ENCODE measurements around the gene ERRFI1.

Gene ERRFI1

GRCh38 chr1:8028571-8028910, 2.4 kb upstream of the ERRFI1 start:
- H3K4me3 ChIP-seq (replicated peaks in 1 of 2; ENCODE audit: low read depth in 2 of 2, low read length in 2 of 2) = no peak overlapping the region
- DNase-seq (ENCODE audit: low read depth in 2 of 2) = no peak
- TF ChIP-seq CTCF (IDR thresholded peaks at IDR 0.05; ENCODE audit: low read depth, low read length) = no peak

DNA sequence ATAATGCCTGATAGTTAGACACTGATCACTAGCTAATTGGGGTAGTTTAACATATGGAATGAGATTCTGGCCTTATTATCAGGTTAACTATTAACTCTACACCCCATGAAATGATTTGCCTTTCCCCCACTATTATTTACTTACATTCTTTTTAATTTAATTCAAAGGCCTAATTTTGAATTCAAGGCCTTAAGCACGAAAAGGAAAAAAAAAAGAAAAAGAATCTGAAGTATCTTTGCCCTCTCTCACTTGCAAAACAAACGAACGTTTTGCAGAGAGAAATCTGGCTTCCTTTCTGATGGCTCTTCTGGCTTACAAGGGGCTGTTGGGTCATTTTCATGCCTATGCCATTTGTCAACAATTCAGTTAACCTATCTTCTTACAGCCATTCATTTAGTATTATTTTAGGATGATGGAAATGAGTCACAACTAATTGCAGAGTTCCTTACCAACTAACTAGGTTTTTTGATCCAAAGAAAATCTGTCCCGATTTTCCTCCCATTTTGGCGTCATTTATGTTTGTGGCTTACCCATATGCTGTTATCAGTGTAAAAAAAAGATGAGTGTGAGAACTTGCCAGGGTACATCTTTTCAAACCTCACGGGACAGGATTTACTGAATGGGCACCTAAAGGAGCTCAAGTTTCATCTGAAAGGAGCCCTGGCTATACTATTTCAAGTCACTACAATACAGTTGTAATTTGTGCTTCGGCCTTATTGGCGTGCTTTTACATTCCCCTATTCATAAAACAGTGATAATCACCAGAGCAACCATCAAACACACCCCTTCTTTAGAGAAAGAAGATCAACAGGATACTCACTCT, 1.9 kb upstream of the ERRFI1 start:
- peak; percentile 91 to 92 for DNase-seq (ENCODE audit: low read depth in 2 of 2)
- peak overlapping the region in 1 of 2 donors; percentile 84 for H3K4me3 ChIP-seq (replicated peaks in 1 of 2; ENCODE audit: low read depth in 2 of 2, low read length in 2 of 2)
- no peak for TF ChIP-seq CTCF (IDR thresholded peaks at IDR 0.05; ENCODE audit: low read depth, low read length)

- H3K4me3 ChIP-seq (replicated peaks in 1 of 2; ENCODE audit: low read depth in 2 of 2, low read length in 2 of 2) = peak overlapping the region; percentile 58 to 84
- DNase-seq (ENCODE audit: low read depth in 2 of 2) = peak; percentile 67 to 77
- TF ChIP-seq CTCF (IDR thresholded peaks at IDR 0.05; ENCODE audit: low read depth, low read length) = no peak
Measured at GRCh38 chr1:8026976-8027747, 1.1 kb upstream of the ERRFI1 start.

DNA sequence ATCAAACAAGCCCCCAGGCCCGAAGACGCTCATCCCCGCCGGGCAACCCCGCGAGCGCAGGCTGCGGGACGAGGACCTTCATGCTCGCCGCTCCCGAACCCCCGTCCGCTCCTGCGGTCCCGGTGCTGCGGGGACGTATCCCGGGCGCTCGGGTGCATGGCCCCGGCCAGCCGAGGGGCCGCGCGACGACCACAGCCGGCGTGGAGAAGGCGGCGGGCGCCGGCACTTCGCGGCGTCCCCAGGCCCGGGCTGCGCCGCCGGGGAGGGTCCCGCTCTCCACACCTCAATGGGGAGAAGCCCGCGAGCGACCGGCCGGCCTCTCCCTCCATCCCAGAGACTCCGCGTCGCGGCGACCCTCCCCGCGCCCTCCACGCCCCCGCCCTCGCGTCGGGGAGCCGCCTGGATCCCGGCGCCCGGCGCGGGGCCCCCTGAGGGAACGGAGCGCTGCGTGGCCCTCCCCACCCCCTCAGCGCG, 401 bp downstream of the ERRFI1 start:
- H3K4me3 ChIP-seq (replicated peaks in 1 of 2; ENCODE audit: low read depth in 2 of 2, low read length in 2 of 2) = peak overlapping the region; percentile 65 to 84
- DNase-seq (ENCODE audit: low read depth in 2 of 2) = peak in 1 of 2 donors; percentile 47
- TF ChIP-seq CTCF (IDR thresholded peaks at IDR 0.05; ENCODE audit: low read depth, low read length) = no peak

DNA sequence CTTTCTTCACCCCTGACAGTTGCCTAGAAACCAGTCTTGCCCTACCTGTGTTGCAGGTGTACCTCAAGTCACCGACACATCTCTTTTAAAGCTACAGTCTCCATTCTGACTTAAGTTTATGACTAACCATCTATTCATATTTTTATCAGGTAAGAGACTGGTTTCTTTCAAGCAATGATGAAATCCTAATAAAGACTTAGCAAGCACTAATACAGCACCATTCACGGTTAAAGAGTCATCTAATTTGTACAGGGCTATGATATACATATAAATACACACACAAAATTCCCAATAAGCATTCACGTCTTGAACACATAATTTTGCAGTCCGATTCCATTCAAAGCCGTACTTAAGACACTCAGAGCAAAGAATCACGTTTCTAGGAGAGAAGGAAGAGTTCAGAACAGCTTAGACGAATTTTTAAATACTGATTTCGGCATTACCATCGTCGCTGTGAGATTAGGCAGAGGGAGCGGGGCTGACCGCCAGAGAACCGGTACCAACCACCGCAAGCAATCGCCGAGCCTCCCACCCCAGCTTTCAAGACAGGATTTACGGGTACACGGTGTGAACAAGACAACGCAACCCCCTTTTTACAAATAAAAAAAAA, 943 bp downstream of the ERRFI1 start:
- TF ChIP-seq CTCF (IDR thresholded peaks at IDR 0.05; ENCODE audit: low read depth, low read length) = no peak
- peak overlapping the region; percentile 65 to 84 for H3K4me3 ChIP-seq (replicated peaks in 1 of 2; ENCODE audit: low read depth in 2 of 2, low read length in 2 of 2)
- DNase-seq (ENCODE audit: low read depth in 2 of 2) = peak in 1 of 2 donors; percentile 52

DNA sequence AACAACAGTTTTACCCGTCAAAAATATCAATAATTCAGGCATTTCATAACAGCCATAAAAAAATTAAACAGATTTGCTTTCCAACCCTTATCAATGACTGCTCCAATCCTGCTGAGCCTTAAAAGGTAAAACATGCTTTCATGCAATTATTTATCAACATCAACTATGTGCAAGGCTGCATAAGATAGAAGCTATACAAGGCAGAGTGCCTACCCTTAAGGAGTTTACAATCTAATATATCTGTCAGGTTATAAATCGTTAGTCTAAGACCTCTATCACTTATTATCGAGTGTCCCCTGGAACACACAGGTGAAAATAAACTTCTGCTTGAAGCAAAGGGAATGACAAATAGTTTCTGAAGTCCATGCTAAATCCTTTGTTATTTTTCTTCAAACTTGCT, 1.8 kb downstream of the ERRFI1 start:
- no peak for TF ChIP-seq CTCF (IDR thresholded peaks at IDR 0.05; ENCODE audit: low read depth, low read length)
- DNase-seq (ENCODE audit: low read depth in 2 of 2) = peak in 1 of 2 donors; percentile 24
- H3K4me3 ChIP-seq (replicated peaks in 1 of 2; ENCODE audit: low read depth in 2 of 2, low read length in 2 of 2) = peak overlapping the region; percentile 65 to 84
